Measurements from ENCODE around the gene RRP15. TPM values are rescaled to one million over a fixed set of nuclear protein-coding genes. Genes with fewer than 3 reads are reported as not detected.

Gene RRP15
- total and polyA plus RNA-seq, 7 donors: 1.8 to 8.9 (median 6.1) TPM

GRCh38 chr1:218257971-218258370 lies 27.1 kb upstream of the RRP15 start:
- 72 to 82% methylated on average over 2 of the region's 2 CpGs for WGBS, 2 donors
- no peak for DNase-seq
- Histone ChIP-seq H3K36me3 (no peaks in the 10 kb centered on the region), H3K4me3 (no peak overlapping the region), H3K27me3 (no peaks in the 10 kb centered on the region), H3K4me1 (no peaks in the 10 kb centered on the region), H3K27ac (no peak overlapping the region), H3K9me3 (peaks cover 0 to 10% (median 2%) of the 10 kb centered on the region in 4 donors)
- TF ChIP-seq POLR2A (IDR thresholded peaks at IDR 0.05): no peak
- no peak for TF ChIP-seq CTCF (IDR thresholded peaks at IDR 0.05)
- no peak for TF ChIP-seq POLR2AphosphoS5 (IDR thresholded peaks at IDR 0.05)
- TF ChIP-seq EP300 (IDR thresholded peaks at IDR 0.05): no peak
- intact Hi-C loops (cut with DNase I): no loop called here

GRCh38 chr1:218259339-218259738 lies 25.8 kb upstream of the RRP15 start:
- Histone ChIP-seq H3K9me3 (peaks cover 0 to 10% (median 2%) of the 10 kb centered on the region in 4 donors), H3K36me3 (no peaks in the 10 kb centered on the region), H3K27me3 (no peaks in the 10 kb centered on the region), H3K4me3 (no peak overlapping the region), H3K27ac (no peak overlapping the region), H3K4me1 (no peaks in the 10 kb centered on the region)
- intact Hi-C loops (cut with DNase I): no loop called here
- TF ChIP-seq POLR2AphosphoS5 (IDR thresholded peaks at IDR 0.05): no peak
- no peak for TF ChIP-seq CTCF (IDR thresholded peaks at IDR 0.05)
- no peak for TF ChIP-seq POLR2A (IDR thresholded peaks at IDR 0.05)
- TF ChIP-seq EP300 (IDR thresholded peaks at IDR 0.05): no peak
- DNase-seq: no peak
- WGBS, 2 donors: 74% methylated on average over 1 of the region's 1 CpG

GRCh38 chr1:218259800-218260199 lies 25.3 kb upstream of the RRP15 start:
- Histone ChIP-seq H3K27me3 (no peaks in the 10 kb centered on the region), H3K27ac (no peak overlapping the region), H3K4me3 (no peak overlapping the region), H3K36me3 (no peaks in the 10 kb centered on the region), H3K4me1 (no peaks in the 10 kb centered on the region), H3K9me3 (peaks cover 0 to 10% (median 2%) of the 10 kb centered on the region in 4 donors)
- no peak for DNase-seq
- TF ChIP-seq CTCF (IDR thresholded peaks at IDR 0.05): no peak
- TF ChIP-seq EP300 (IDR thresholded peaks at IDR 0.05): no peak
- no peak for TF ChIP-seq POLR2AphosphoS5 (IDR thresholded peaks at IDR 0.05)
- TF ChIP-seq POLR2A (IDR thresholded peaks at IDR 0.05): no peak
- intact Hi-C loops (cut with DNase I): no loop called here
- WGBS, 2 donors: 35 to 40% methylated on average over 6 of the region's 6 CpGs

GRCh38 chr1:218262259-218262658 lies 22.8 kb upstream of the RRP15 start:
- Histone ChIP-seq H3K4me1 (no peaks in the 10 kb centered on the region), H3K4me3 (no peak overlapping the region), H3K36me3 (no peaks in the 10 kb centered on the region), H3K27me3 (no peaks in the 10 kb centered on the region), H3K9me3 (peaks cover 0 to 10% (median 2%) of the 10 kb centered on the region in 4 donors), H3K27ac (no peak overlapping the region)
- intact Hi-C loops (cut with DNase I): no loop called here
- TF ChIP-seq CTCF (IDR thresholded peaks at IDR 0.05) (no peak), POLR2AphosphoS5 (IDR thresholded peaks at IDR 0.05) (no peak), POLR2A (IDR thresholded peaks at IDR 0.05) (no peak), EP300 (IDR thresholded peaks at IDR 0.05) (no peak)
- DNase-seq: no peak
- WGBS, 2 donors: 43 to 57% methylated on average over 2 of the region's 2 CpGs

- Histone ChIP-seq H3K4me3 (no peak overlapping the region), H3K27ac (no peak overlapping the region), H3K36me3 (no peaks in the 10 kb centered on the region), H3K27me3 (no peaks in the 10 kb centered on the region), H3K4me1 (no peaks in the 10 kb centered on the region), H3K9me3 (no peaks in the 10 kb centered on the region)
- DNase-seq: no peak
- intact Hi-C loops (cut with DNase I): no loop called here
- no peak for TF ChIP-seq CTCF (IDR thresholded peaks at IDR 0.05)
- TF ChIP-seq POLR2A (IDR thresholded peaks at IDR 0.05): no peak
- 59 to 65% methylated on average over 2 of the region's 2 CpGs for WGBS, 2 donors
Measured at GRCh38 chr1:218266356-218266755, 18.7 kb upstream of the RRP15 start.
